KOPT-K1 (cell line): ENCODE measurements around the gene PTMS.
A peak's percentile ranks its signal among the peaks of the same experiment; 100 is the strongest.
"Not testable (repeated sequence)": the region's sequence is repeated elsewhere in the genome, so short reads cannot be mapped to it uniquely, and the experiment has no call there.

Source experiments
- H3K27ac ChIP-seq: fragments of 200-600 bp; sonication (generic); 2 replicates; pipeline ENCODE4 v1.5.1; 2016; ENCODE audit warnings: antibody characterized with exemption, mild to moderate bottlenecking, low read depth, low read length; ENCODE audit not compliant: poor library complexity, severe bottlenecking
- H3K36me3 ChIP-seq: fragments of 200-600 bp; sonication (generic); 2 replicates; pipeline ENCODE4 v1.5.1; 2017; ENCODE audit warnings: antibody characterized with exemption, mild to moderate bottlenecking, low read length, moderate library complexity; ENCODE audit not compliant: insufficient read depth
- H3K9me3 ChIP-seq: fragments of 200-600 bp; sonication (generic); 2 replicates; pipeline ENCODE4 v1.5.1; 2017; ENCODE audit warnings: antibody characterized with exemption, low read length, mild to moderate bottlenecking; ENCODE audit not compliant: insufficient read depth, poor library complexity, severe bottlenecking

Gene PTMS

DNA sequence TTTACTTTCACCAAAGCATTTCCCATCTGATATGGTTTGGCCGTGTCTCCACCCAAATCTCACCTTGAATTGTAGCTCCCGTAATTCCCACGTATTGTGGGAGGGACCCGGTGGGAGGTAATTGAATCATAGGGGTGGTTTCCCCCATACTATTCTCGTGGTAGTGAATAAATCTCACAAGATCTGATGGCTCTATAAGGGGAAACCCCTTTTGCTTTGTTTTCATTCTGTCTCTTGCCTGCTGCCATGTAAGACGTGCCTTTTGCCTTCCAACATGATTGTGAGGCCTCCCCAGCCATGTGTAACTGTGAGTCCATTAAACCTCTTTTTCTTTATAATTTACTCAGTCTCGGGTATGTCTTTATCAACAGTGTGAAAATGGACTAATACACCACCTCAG, 22.9 kb upstream of the PTMS start:
- peaks cover 31% of the 10 kb centered on the region for H3K36me3 ChIP-seq
- not testable (repeated sequence) for H3K27ac ChIP-seq, H3K9me3 ChIP-seq

DNA sequence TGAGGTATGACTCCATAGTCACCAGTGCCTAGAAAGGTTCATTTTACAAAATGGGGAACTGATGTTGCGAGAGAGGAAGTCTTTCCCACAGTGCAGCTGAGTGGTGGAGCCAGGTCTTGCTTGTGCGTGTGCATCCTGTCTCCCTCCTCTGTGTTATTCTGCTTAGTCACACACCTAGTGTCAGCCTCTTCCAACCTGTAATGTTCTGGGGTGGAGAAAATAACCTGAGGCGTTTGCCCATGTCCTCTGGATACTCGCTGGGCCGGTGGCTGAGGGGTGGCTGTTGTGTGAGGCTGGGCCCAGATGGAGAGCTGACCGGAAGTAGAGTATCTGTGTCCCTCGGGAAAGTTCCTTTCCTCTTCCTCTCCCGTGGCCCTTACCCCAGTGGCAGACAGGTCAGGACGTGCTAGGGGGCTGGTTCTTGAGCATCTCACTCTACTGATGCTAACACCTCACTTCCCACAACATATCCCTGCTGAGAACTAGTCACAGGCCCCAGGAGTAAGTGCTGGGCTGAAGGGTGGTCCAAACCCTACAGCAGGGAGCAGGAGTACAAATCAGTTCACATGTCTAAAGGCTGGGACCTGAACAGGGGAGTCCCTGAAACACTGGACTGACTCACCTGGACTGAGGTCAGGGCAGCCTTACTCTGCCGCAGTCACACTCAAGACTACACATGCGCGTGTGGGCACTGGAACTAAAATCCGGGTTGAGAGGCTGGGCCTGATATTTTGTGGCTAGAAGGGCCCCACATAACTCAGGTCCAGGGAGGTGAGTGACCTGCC, 20.2 kb upstream of the PTMS start:
- Histone ChIP-seq H3K36me3 (peaks cover 57% of the 10 kb centered on the region), H3K27ac (no peak overlapping the region), H3K9me3 (no peaks in the 10 kb centered on the region)

DNA sequence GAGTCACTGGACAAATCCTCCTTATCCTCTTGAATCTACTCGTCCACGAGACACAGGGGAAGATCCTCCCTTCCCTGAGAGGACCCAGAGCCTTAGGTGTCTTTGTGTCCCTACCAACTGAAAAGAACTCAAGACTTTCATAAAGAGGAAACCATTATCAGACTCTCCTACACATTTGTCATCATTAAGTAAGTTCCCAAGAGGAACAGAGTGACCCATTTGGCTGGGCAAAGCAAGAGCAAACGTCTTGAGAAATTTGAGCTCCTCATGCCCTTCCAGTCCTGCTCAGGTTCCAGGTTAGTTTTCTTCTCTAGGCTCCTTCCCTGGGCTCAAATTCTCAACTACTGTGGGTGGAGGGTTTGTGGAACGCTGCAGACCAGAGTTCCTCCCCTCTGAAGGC, 18.9 kb upstream of the PTMS start:
- Histone ChIP-seq H3K27ac (no peak overlapping the region), H3K36me3 (peaks cover 69% of the 10 kb centered on the region)

DNA sequence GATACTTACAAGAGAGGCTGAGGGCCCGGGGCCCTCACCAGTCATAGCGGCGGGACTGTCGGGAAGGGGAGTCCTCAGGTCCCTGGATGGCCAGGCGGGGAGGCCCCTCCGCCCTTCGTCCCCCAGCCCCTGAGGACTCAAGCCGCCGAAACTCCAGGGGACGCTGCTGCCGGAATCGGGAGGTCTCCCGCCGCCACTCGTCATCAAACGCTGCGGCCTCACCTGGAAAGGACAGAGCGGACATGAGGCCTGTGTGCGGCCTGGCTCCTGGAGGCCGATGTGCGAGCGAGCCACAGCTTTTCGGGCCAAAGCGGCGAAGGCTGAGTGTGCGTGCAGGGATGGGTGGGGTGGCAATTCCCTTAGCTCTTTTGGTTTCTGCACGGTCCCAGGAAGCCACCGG, 17.4 kb upstream of the PTMS start:
- Histone ChIP-seq H3K9me3 (no peaks in the 10 kb centered on the region), H3K36me3 (peaks cover 69% of the 10 kb centered on the region), H3K27ac (no peak overlapping the region)

More for the DNA sequence above, 18.9 kb upstream of the PTMS start:
- no peaks in the 10 kb centered on the region for H3K9me3 ChIP-seq

DNA sequence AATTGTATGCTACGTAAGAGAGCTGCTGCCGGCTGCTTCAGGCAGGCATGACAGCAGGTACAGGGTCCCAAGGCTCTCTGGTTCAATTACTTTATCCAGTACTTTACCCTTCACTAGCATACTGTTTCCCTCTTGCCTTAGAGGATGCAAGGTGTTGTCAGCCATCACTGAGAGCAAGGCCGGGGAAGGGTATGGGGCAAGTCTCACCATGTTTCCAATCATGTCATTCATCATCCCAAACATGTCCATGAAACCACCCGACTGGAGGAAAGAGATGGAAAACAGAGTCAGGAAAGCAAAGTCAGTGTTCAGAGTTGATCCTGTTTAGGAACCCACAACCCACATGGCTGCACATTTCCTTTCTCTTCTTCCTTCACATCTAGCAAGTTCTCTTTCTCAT, 15.7 kb upstream of the PTMS start:
- Histone ChIP-seq H3K27ac (no peak overlapping the region), H3K36me3 (peaks cover 66% of the 10 kb centered on the region), H3K9me3 (no peaks in the 10 kb centered on the region)

DNA sequence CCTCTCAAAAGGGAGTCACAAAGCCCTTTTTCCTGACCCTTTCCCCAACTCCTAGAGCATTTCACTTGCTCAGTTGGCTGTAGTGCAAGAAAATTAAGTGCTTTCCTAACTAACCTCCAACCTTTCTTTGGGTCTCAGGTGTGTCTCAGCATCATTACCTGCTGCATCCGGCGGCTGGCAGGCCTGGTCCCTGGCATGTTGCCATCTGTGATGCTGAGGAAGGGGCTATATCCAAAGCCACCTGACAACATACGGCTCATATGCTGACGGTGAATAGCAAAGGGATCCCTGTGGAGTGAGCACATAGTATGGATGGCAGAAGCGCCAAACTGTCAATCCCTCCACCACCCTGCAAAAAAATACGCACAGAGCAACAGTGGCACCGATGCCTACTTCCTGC, 14.4 kb upstream of the PTMS start:
- no peaks in the 10 kb centered on the region for H3K9me3 ChIP-seq
- peaks cover 53% of the 10 kb centered on the region for H3K36me3 ChIP-seq
- no peak overlapping the region for H3K27ac ChIP-seq

DNA sequence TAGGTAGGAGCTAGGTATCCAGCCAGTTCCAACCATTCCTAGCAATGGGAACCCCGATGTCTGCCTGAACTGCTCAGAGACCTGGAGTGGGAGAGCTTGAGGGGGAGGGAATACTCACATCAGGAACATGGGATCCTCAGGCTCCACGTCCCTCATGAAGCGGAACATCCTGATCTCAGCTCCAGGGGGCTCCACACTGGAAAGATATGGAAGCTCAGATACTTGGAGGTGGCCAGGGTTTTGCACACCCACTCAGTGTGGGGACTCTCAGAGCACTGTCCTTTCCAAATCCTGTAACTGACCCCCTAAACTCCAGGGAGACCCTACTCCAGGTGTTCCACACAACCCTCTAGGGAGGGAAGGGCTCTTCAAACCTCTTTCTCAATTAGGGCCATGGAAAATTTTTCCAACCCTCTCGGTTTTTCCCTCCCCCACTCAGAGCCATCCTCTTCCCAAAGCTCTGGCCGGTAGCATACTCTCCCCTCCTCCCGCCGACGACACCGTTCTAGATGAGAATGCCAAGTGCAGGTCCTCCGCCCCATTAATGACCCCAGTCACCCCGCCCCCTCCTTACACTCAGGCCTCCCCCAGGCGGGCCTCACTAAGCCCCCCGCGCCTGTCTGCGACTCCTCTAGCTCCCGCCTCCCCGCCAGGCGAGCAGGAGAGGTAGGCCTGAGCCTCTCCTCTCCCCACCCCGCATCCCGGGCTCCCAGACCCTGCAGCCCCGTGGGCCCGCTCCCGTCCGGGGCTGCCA, 13.8 kb upstream of the PTMS start:
- Histone ChIP-seq H3K36me3 (peaks cover 47% of the 10 kb centered on the region), H3K27ac (peak overlapping the region; percentile 81), H3K9me3 (no peaks in the 10 kb centered on the region)

DNA sequence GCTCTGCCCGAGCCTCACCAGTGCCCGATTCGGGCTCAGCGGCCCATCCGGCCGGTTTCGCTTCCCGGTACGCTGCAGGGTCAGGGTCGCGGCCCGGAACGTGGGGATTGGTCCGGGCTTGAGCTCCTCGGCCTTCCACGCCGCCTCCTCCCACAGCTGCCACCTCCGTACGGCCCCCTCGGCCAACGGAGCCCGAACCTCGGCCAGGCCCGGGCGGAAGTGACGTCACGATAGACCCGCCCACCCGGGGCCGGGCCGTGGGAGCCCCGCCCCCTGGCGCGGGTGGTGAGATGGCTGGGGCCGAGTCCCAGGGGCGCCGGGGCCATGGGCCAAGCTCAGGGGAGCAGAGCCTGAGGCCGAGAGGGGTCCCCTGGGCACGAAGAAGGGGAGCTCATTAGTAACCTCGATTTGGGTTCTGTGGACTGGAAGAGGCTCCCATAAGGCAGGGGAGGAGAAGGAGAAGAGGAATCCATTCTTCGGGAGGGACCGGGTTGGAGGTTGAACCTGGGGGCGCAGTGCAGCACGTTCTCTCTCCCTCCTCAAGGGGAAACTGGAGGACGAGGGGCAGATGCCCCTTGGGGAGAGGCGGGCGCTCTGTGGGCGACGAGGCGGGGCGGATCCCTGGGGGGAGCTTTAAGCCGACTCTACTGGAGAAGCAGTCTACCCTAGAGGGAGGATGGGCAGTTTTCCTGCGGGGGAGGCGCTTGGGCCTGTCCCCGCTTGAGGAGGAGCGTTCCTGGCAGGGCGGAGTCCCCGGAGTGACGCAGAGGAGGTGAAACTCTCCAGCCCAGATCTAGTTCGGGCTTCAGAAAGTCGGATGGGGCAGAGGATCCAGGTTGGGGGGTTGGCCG, 13.0 kb upstream of the PTMS start, which contains the start of gene MLF2:
TSS of gene MLF2 (minus strand) at position 221 of the 851 bp plus-strand sequence. CDS start 807 bp downstream, outside the sequence.
- Histone ChIP-seq H3K36me3 (peaks cover 39% of the 10 kb centered on the region), H3K27ac (peak within 1 kb of the TSS; percentile 81)

DNA sequence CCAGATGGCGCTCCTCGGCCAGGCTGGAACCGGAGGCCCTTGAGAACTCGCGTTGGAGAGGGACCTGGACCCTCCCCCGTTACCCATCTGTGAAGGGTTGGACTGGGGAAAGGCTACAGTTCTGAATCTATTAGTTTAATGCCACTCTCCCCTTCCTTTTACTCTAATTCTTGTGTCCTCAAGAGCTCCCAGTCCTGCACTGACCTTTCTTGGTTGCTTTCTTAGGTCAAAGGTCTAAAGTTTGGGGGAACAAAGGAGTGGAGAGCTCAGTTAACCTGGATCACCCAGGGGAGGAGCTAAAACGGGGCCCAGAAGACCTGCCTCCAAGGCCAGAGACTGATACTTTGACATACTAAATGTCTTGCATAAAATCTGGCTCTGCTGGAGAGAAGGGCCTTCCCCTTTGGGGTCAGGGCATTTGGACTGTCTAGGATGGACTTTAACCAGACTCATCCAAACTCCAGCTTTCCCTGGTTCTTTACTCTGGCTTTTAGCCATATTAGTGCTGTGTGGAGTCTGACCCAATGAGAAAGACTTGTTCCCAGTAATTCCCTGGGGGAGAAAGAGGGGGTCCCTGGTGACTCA, 12.3 kb upstream of the PTMS start:
- no peaks in the 10 kb centered on the region for H3K9me3 ChIP-seq
- H3K36me3 ChIP-seq, result peaks cover 32% of the 10 kb centered on the region
- peak overlapping the region; percentile 81 for H3K27ac ChIP-seq

More for the DNA sequence above, 13.0 kb upstream of the PTMS start, which contains the start of gene MLF2:
- H3K9me3 ChIP-seq, result no peaks in the 10 kb centered on the region

DNA sequence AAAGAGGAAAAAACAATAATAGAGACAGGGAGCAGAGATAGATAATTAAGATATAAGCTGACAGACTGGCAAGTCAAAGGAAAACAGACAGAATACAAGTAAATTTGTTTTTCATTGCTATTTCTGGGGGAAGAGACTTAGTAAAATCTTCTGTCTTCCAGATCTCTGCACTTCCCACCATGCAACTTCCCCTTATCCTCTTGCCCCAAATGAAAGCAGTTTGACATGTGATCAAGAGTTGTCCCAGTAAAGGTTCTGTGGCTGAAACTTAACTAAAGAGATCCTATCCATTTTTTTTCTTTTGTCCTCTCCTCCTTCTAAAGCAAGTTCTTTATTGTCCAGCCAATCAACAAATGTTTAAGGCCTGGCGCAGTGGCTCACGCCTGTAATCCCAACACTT, 11.8 kb upstream of the PTMS start:
- H3K27ac ChIP-seq, result no peak overlapping the region
- H3K36me3 ChIP-seq, result peaks cover 27% of the 10 kb centered on the region
- no peaks in the 10 kb centered on the region for H3K9me3 ChIP-seq

DNA sequence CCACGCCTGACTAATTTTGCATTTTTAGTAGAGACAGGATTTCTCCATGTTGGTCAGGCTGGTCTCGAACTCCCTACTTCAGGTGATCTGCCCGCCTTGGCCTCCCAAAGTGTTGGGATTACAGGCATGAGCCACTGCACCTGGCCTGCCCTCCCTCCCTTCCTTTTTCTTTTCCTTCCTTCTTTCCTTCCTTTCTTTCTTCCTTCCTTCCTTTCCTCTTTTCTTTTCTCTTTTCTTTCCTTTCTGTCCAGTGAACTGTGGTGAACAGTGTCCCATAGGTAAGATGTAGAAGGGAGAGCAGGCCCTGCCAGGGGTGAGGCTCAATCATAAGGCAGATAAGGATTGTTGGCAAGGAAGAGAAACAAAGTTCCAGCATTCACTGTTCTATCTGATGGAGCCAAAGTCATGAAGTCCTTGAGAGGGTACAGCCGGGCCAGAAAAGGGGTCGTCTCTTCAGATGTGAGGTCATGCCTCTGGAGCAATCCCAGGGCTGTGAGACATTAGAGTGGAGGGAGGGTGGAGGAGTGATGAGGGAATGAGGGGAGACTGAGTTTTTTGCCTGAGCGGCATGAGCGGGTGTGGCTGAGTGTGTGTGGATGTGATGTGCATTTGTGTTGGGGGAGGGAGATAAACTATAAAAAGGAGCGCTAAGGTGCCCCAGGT, 9.0 kb upstream of the PTMS start:
- no peak overlapping the region for H3K27ac ChIP-seq

DNA sequence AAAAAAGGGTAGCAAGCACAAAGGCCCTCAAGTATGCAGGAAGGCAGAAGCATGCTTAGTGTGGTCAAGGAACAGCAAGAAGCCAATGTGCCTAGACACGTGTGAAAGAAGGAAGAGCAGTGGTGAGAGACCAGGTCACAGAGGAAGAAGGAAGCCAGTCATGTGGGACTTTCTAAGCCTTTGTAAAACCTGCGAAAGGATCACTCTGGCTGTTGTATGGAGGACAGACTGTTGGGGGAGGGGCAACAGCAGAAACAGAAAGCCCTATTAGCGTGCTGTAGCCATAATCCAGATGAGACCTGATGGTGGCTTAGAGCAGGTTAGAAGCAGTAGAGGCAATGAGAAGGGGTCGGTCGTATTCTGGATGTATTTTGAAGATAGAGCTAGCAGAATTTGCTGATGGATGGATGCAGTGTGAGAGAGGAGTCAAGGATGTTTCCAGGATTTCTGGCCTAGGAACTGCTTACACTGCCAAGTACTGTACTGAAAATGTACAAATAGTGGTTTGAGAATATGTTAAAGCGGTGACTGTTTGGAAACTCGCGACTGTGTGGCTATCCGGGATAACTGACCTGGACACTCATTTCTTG, 7.6 kb upstream of the PTMS start:
- no peaks in the 10 kb centered on the region for H3K36me3 ChIP-seq
- no peaks in the 10 kb centered on the region for H3K9me3 ChIP-seq
- H3K27ac ChIP-seq, result no peak overlapping the region

More for the DNA sequence above, 9.0 kb upstream of the PTMS start:
- H3K9me3 ChIP-seq, result no peaks in the 10 kb centered on the region
- no peaks in the 10 kb centered on the region for H3K36me3 ChIP-seq

DNA sequence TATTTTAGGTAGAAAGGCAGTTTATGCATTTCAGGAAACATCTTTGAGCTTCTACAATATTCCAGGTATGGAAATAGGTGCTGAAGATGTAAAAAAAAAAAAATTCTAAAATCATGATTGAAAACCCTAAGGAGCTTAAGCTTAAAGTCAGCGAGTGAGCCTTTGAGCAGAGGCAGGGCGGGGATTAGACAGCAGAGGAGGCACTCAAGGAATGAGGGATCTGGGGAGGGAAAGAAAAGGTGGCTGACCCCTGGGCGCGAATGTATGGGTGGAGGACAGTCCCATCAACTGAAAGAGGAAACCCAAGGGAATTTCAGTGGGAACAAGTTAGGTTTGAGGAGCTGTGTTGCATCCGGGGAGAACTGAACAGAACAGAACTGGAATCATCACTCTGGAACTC, 6.4 kb upstream of the PTMS start:
- Histone ChIP-seq H3K36me3 (no peaks in the 10 kb centered on the region), H3K9me3 (no peaks in the 10 kb centered on the region), H3K27ac (no peak overlapping the region)

DNA sequence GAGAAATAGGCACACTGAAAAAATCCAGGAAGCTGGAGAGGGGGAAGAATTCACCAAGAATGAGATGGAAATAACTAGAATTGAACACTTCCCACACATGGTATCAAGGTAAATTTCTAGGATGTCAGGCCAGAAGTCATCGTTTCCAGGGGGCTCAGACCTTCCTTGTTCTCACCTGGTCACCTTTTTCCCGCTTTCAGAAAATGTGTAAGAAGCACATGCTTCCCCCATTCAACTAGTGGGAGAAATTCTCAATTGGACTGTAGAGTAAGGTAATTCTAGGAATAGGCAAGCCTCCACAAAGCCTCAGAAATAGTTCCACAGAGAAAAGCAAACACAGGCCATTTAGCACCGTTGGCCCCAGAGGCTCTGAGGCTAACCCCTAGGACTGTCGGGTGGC, 2.8 kb upstream of the PTMS start:
- Histone ChIP-seq H3K27ac (no peak overlapping the region), H3K36me3 (no peaks in the 10 kb centered on the region), H3K9me3 (no peaks in the 10 kb centered on the region)
